HG02623 (cell line): Measurements from ENCODE around the gene ADGRL3.
"Not testable (repeated sequence)": the region's sequence is repeated elsewhere in the genome, so short reads cannot be mapped to it uniquely, and the experiment has no call there.

ENCODE experiments used
- ATAC-seq: cut with Tn5 transposase; IDR thresholded peaks from one replicate; pipeline ENCODE4 v1.9.1; 2021; ENCODE audit warnings: moderate library complexity; ENCODE audit not compliant: unreplicated experiment

ADGRL3 gene

GRCh38 chr4:61204353-61205060 lies 4.4 kb downstream of the ADGRL3 start:
- ATAC-seq: no peak

- no peak for ATAC-seq
Measured at GRCh38 chr4:61205066-61205465, 4.9 kb downstream of the ADGRL3 start.

GRCh38 chr4:61207156-61207555 lies 7.0 kb downstream of the ADGRL3 start:
- not testable (repeated sequence) for ATAC-seq

GRCh38 chr4:61210186-61210939 lies 10.2 kb downstream of the ADGRL3 start:
- ATAC-seq: no peak

GRCh38 chr4:61211781-61212180 lies 11.7 kb downstream of the ADGRL3 start:
- no peak for ATAC-seq

- ATAC-seq: no peak
Measured at GRCh38 chr4:61212788-61213187, 12.7 kb downstream of the ADGRL3 start.

GRCh38 chr4:61214680-61215079 lies 14.6 kb downstream of the ADGRL3 start:
- no peak for ATAC-seq

- no peak for ATAC-seq
Measured at GRCh38 chr4:61217222-61217621, 17.1 kb downstream of the ADGRL3 start.

GRCh38 chr4:61220556-61220955 lies 20.4 kb downstream of the ADGRL3 start:
- no peak for ATAC-seq

- no peak for ATAC-seq
Measured at GRCh38 chr4:61223385-61223784, 23.3 kb downstream of the ADGRL3 start.

- ATAC-seq: no peak
Measured at GRCh38 chr4:61224573-61224972, 24.4 kb downstream of the ADGRL3 start.

- ATAC-seq: no peak
Measured at GRCh38 chr4:61225656-61226055, 25.5 kb downstream of the ADGRL3 start.

- no peak for ATAC-seq
Measured at GRCh38 chr4:61231421-61231820, 31.3 kb downstream of the ADGRL3 start.

- no peak for ATAC-seq
Measured at GRCh38 chr4:61239250-61239649, 39.1 kb downstream of the ADGRL3 start.

GRCh38 chr4:61243962-61244361 lies 43.8 kb downstream of the ADGRL3 start:
- ATAC-seq: no peak

GRCh38 chr4:61245069-61245714 lies 45.1 kb downstream of the ADGRL3 start:
- no peak for ATAC-seq

GRCh38 chr4:61246034-61246433 lies 45.9 kb downstream of the ADGRL3 start:
- ATAC-seq: no peak

GRCh38 chr4:61248705-61249104 lies 48.6 kb downstream of the ADGRL3 start:
- ATAC-seq: no peak

- no peak for ATAC-seq
Measured at GRCh38 chr4:61251129-61251528, 51.0 kb downstream of the ADGRL3 start.

- no peak for ATAC-seq
Measured at GRCh38 chr4:61254406-61254805, 54.3 kb downstream of the ADGRL3 start.

GRCh38 chr4:61273233-61273632 lies 73.1 kb downstream of the ADGRL3 start:
- ATAC-seq: no peak

- ATAC-seq: no peak
Measured at GRCh38 chr4:61274286-61274685, 74.2 kb downstream of the ADGRL3 start.
